Neuron (in vitro differentiated cells): ENCODE data around the gene ACAA1.
"Not testable (repeated sequence)": the region's sequence is repeated elsewhere in the genome, so short reads cannot be mapped to it uniquely, and the experiment has no call there.

Experiments
- H2AFZ ChIP-seq: one replicate; pipeline ENCODE4 v1.6.1; 2013; ENCODE audit warnings: low read depth, mild to moderate bottlenecking, inconsistent platforms, low read length, moderate library complexity
- H3K27me3 ChIP-seq: one replicate; pipeline ENCODE4 v1.6.1; 2013; ENCODE audit warnings: low read length; ENCODE audit not compliant: insufficient read depth
- H3K36me3 ChIP-seq: one replicate; pipeline ENCODE4 v1.6.1; 2013; ENCODE audit warnings: low read length; ENCODE audit not compliant: insufficient read depth
- H3K4me1 ChIP-seq: one replicate; pipeline ENCODE4 v1.6.1; 2013; ENCODE audit warnings: low read length; ENCODE audit not compliant: insufficient read depth
- H3K4me3 ChIP-seq: 2 replicates; pipeline ENCODE4 v1.5.1; 2013; ENCODE audit warnings: mild to moderate bottlenecking, low read length, moderate library complexity
- H3K9me3 ChIP-seq: one replicate; pipeline ENCODE4 v1.6.1; 2013; ENCODE audit warnings: low read length

ACAA1 gene

DNA sequence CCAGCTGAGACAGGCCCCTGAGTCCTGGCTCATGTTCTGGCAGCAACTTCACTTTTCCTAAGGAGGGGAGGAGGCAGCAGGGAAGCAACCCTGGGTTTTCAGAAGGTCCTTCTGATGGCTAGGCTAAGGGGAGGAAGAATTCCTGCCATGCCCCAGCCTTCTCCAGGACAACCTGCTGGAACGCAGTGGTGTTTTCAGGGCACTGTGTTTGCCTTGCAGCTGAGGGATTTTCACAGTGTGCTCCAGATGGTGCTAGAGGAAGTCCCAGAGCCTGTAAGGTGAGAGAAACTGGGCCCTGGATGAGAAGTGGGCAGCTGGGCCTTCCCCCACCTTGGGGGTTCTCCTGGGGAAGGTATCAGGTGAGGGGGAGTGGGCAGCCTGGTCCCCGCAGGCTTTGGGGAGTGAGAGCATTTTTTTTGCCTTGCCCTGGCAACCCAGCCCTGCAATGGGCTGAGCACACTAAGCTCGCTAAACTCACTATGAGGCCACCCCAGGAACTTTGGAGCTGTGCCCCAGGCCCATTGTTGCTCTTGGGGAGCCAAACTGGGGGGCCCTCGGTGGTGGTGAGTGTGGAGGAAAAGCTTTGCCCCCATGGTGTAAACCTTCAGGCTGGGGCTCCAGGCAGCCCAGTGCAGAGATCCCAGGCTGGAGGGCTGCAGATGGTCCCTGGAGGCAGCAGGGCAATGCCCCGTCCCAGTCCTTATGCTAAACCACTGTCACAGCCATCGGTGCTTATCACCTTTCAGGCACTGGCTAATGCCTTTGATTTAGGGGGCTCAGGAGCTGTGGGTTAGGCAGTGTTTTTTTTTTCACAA is 41.1 kb downstream of the ACAA1 start:
- Histone ChIP-seq H3K9me3 (no peaks in the 10 kb centered on the region), H3K4me1 (peaks cover 15% of the 10 kb centered on the region), H3K36me3 (no peaks in the 10 kb centered on the region), H3K27me3 (peaks cover 5% of the 10 kb centered on the region), H3K4me3 (no peak overlapping the region), H2AFZ (no peak overlapping the region)

GRCh38 chr3:38094999-38095398 is 41.9 kb downstream of the ACAA1 start:
- Histone ChIP-seq H2AFZ (no peak overlapping the region), H3K9me3 (no peaks in the 10 kb centered on the region), H3K36me3 (no peaks in the 10 kb centered on the region), H3K4me3 (no peak overlapping the region), H3K27me3 (peaks cover 5% of the 10 kb centered on the region), H3K4me1 (peaks cover 13% of the 10 kb centered on the region)

- Histone ChIP-seq H3K4me3 (no peak overlapping the region), H3K4me1 (no peaks in the 10 kb centered on the region), H3K27me3 (peaks cover 6% of the 10 kb centered on the region)
These were observed 46.5 kb downstream of the ACAA1 start for GRCh38 chr3:38090453-38090852.

DNA sequence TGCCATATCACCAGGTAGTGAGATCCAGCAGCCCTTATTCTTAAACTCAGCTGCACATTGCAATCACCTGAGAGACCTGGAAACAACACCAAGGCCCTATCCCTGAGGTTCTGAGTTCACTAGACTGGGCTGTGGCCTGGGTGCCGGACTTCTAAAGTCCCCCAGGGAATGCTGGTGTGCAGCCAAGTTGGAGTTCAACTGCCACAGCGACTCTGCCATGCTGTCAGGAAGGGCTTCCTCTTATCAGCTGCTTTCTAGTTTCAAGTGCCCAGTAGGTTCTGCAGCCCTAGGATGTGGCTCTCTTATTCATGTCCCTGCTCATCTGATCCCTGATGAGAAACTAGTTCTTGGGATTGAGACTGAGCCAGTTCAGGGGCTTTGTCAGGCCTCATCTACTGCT is 47.8 kb downstream of the ACAA1 start:
- Histone ChIP-seq H3K4me1 (no peaks in the 10 kb centered on the region), H2AFZ (no peak overlapping the region), H3K9me3 (peaks cover 1% of the 10 kb centered on the region), H3K36me3 (no peaks in the 10 kb centered on the region), H3K27me3 (peaks cover 6% of the 10 kb centered on the region), H3K4me3 (no peak overlapping the region)

More at GRCh38 chr3:38090453-38090852, 46.5 kb downstream of the ACAA1 start:
- Histone ChIP-seq H2AFZ (no peak overlapping the region), H3K9me3 (no peaks in the 10 kb centered on the region), H3K36me3 (no peaks in the 10 kb centered on the region)

DNA sequence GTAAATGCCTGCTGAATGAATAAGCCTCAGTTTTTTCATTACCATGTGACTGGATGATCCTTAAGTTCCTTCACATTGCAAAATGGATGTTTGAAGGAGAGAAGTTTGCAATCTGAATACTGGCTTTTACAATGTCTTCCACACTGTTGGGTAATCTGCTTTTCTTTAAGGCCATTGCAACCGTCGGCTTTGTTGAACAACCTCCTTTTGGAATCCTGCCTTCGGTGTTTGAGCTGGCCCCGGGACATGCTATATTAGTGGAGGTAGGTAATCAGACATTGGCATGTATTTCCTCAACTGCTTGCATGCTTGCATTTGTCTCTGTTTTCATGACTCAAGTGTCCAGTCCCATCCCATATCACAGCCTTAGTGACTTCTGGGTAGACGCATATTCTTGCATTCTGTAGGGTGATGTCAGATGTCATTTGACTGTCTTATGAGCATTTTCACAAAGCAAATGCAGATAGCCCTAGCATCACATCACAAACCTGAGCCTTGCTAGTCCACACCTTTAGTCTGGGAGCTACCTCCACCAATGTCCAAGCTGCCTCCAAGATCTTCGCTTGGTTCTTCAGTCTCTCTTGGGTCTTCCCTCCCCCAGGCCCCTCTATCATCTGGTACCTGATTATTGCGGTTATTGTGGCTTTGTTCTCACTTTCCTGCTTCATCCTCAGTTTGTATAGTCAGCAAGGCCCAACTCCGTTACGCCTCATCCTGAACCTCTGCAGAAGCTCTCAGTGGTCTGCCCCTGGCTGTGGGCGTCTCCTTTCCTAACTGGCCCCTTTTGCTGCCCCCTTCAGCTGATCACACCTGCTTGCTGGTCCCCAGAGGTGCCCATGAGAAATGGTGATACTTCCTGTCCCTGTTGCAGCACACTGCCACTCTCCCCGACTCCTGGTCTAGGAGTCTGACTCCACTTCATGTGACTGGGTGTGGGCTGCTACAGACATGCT is 48.5 kb downstream of the ACAA1 start:
- Histone ChIP-seq H3K36me3 (no peaks in the 10 kb centered on the region), H3K9me3 (peaks cover 1% of the 10 kb centered on the region), H3K4me3 (no peak overlapping the region), H2AFZ (no peak overlapping the region), H3K4me1 (no peaks in the 10 kb centered on the region), H3K27me3 (peaks cover 6% of the 10 kb centered on the region)

- H3K36me3 ChIP-seq, H3K9me3 ChIP-seq, H3K4me1 ChIP-seq: not testable (repeated sequence)
These were observed 49.6 kb downstream of the ACAA1 start for GRCh38 chr3:38087278-38087677.

GRCh38 chr3:38086496-38086895 is 50.4 kb downstream of the ACAA1 start:
- H3K36me3 ChIP-seq, result no peaks in the 10 kb centered on the region
- no peaks in the 10 kb centered on the region for H3K4me1 ChIP-seq
- no peak overlapping the region for H2AFZ ChIP-seq
- peaks cover 1% of the 10 kb centered on the region for H3K9me3 ChIP-seq
- H3K4me3 ChIP-seq, result no peak overlapping the region
- peaks cover 4% of the 10 kb centered on the region for H3K27me3 ChIP-seq

More at GRCh38 chr3:38087278-38087677, 49.6 kb downstream of the ACAA1 start:
- H3K4me3 ChIP-seq, H3K27me3 ChIP-seq, H2AFZ ChIP-seq: not testable (repeated sequence)

GRCh38 chr3:38085943-38086324 is 51.0 kb downstream of the ACAA1 start:
- Histone ChIP-seq H3K27me3 (peaks cover 4% of the 10 kb centered on the region), H3K9me3 (peaks cover 1% of the 10 kb centered on the region), H3K4me1 (no peaks in the 10 kb centered on the region), H3K4me3 (no peak overlapping the region), H2AFZ (no peak overlapping the region), H3K36me3 (no peaks in the 10 kb centered on the region)

DNA sequence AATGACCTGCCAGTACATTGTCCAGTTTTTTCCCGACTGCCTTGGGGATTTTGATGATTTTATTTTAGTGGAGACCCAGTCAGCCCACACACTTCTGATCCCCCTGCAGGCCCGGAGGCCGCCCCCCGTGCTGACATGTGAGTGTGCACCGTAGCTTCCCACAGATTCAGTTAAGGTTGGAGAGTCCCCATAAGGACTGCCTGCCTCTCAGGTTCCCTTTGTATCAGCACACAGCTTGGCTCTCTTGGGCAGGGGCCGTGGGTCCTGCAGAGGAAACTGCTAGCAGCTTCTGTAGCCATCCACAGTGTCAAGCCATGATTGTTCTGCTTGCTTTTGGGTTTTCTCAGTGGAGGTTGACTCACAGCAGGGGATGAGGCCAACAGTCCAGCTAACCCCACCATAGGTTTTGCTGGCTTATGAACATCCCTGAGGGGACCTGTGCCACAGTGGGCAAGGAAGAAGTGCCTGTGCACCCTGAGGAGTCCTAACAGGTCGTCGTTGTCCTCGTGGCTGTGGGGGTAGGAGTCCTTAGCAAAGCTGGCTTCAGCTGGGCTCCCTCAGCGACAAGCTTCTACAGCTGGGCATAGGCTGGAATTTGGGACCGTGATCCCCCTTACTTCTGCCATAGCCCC is 51.5 kb downstream of the ACAA1 start:
- H3K4me3 ChIP-seq, result no peak overlapping the region

GRCh38 chr3:38084334-38085310 is 52.3 kb downstream of the ACAA1 start:
- Histone ChIP-seq H3K4me1 (no peaks in the 10 kb centered on the region), H3K36me3 (no peaks in the 10 kb centered on the region), H3K4me3 (no peak overlapping the region), H3K27me3 (peaks cover 4% of the 10 kb centered on the region), H3K9me3 (peaks cover 1% of the 10 kb centered on the region), H2AFZ (no peak overlapping the region)

More for the DNA sequence above, 51.5 kb downstream of the ACAA1 start:
- Histone ChIP-seq H3K9me3 (peaks cover 1% of the 10 kb centered on the region), H2AFZ (no peak overlapping the region), H3K4me1 (no peaks in the 10 kb centered on the region), H3K36me3 (no peaks in the 10 kb centered on the region), H3K27me3 (peaks cover 4% of the 10 kb centered on the region)

- Histone ChIP-seq H3K9me3 (peaks cover 1% of the 10 kb centered on the region), H3K4me3 (no peak overlapping the region), H3K36me3 (no peaks in the 10 kb centered on the region), H3K27me3 (peaks cover 3% of the 10 kb centered on the region), H3K4me1 (no peaks in the 10 kb centered on the region), H2AFZ (no peak overlapping the region)
These were observed 53.0 kb downstream of the ACAA1 start for GRCh38 chr3:38083871-38084333.

GRCh38 chr3:38083254-38083653 is 53.7 kb downstream of the ACAA1 start:
- not testable (repeated sequence) for H2AFZ ChIP-seq, H3K27me3 ChIP-seq, H3K4me3 ChIP-seq, H3K36me3 ChIP-seq, H3K4me1 ChIP-seq, H3K9me3 ChIP-seq
